ENCODE measurements around the gene MYLK. TPM values are rescaled to one million over a fixed set of nuclear protein-coding genes. Genes with fewer than 3 reads are reported as not detected.

The MYLK gene
- total RNA-seq, 2 donors from 2014 or later = 4.7 to 6.6 TPM

DNA sequence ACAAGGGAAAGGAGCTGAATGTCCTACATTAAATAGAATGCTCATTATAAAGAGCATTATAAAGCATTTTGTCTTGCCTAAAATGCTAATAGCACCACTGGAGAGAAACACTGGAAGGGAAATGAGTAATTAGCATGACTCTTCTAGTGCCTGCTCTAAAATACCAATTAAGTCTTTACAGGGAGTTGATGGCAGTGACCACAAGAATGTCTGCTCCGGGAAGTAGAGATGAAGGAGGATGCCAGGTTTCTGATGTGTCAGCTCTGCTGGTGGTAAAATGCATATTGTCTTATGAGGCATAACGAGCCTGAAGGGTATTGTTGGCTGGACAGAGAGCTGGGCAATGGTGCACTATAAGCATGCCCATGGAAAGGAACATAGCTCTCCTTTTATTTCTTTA is 49.5 kb downstream of the MYLK start:
- 83 to 100% methylated on average over 1 to 2 of the region's 2 CpGs for WGBS, 2 experiments (ENCODE audit: insufficient coverage in 1 of 2, insufficient read length in 1 of 2)
- DNase-seq = no peak

DNA sequence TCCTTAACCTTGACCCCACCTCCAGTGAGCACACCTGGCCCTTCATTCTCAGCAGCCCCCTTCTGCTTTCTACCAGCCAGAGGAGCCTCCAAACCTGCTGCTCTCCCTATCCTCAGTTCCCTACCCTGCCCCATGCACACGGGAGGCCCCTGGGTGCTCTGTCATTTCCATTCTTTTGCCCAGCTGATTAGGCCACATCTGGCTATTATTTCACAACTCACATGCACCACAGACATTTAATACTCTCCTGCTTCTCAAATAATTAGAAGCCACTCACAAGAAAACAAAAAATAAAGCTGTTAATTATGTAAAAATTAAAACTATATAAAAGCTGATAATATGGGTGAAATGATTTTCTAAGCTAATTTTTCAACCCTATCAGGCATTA is 50.7 kb downstream of the MYLK start:
- Histone ChIP-seq H3K9me3 (ENCODE audit: control insufficient read depth, low read length) (peaks cover 8% of the 10 kb centered on the region), H3K27me3 (ENCODE audit: control insufficient read depth, insufficient read depth, low read length, poor library complexity, severe bottlenecking) (no peaks in the 10 kb centered on the region), H3K27ac (ENCODE audit: low read depth, low read length) (no peak overlapping the region), H3K4me1 (ENCODE audit: control insufficient read depth, insufficient read depth, low read length) (no peaks in the 10 kb centered on the region), H3K9ac (ENCODE audit: extremely low read depth, low read length, poor library complexity, severe bottlenecking) (no peak overlapping the region), H3K4me3 (ENCODE audit: low read length) (no peak overlapping the region), H3K36me3 (ENCODE audit: control insufficient read depth, insufficient read depth, low read length) (no peaks in the 10 kb centered on the region)
- 79 to 100% methylated on average over 1 of the region's 1 CpG for WGBS, 2 experiments (ENCODE audit: insufficient coverage in 1 of 2, insufficient read length in 1 of 2)
- Mint-ChIP-seq H3K27me3 (ENCODE audit: insufficient read depth) (no peaks in the 10 kb centered on the region), H3K36me3 (ENCODE audit: low read depth) (peaks cover 6% of the 10 kb centered on the region), H3K4me3 (no peak overlapping the region), H3K27ac (no peak overlapping the region), H3K4me1 (no peaks in the 10 kb centered on the region), H3K9me3 (peaks cover 7% of the 10 kb centered on the region)
- TF ChIP-seq, protein P1, sequence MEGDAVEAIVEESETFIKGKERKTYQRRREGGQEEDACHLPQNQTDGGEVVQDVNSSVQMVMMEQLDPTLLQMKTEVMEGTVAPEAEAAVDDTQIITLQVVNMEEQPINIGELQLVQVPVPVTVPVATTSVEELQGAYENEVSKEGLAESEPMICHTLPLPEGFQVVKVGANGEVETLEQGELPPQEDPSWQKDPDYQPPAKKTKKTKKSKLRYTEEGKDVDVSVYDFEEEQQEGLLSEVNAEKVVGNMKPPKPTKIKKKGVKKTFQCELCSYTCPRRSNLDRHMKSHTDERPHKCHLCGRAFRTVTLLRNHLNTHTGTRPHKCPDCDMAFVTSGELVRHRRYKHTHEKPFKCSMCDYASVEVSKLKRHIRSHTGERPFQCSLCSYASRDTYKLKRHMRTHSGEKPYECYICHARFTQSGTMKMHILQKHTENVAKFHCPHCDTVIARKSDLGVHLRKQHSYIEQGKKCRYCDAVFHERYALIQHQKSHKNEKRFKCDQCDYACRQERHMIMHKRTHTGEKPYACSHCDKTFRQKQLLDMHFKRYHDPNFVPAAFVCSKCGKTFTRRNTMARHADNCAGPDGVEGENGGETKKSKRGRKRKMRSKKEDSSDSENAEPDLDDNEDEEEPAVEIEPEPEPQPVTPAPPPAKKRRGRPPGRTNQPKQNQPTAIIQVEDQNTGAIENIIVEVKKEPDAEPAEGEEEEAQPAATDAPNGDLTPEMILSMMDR (conservative IDR thresholded peaks at IDR 0.05) = no peak
- DNase-seq = no peak

More for the DNA sequence above, 49.5 kb downstream of the MYLK start:
- TF ChIP-seq, protein P1 (conservative IDR thresholded peaks at IDR 0.05) = no peak
- Mint-ChIP-seq H3K36me3 (ENCODE audit: low read depth) (no peaks in the 10 kb centered on the region), H3K27ac (no peak overlapping the region), H3K27me3 (ENCODE audit: insufficient read depth) (no peaks in the 10 kb centered on the region), H3K4me1 (no peaks in the 10 kb centered on the region), H3K9me3 (peaks cover 2% of the 10 kb centered on the region), H3K4me3 (no peak overlapping the region)
- Histone ChIP-seq H3K27me3 (ENCODE audit: control insufficient read depth, insufficient read depth, low read length, poor library complexity, severe bottlenecking) (no peaks in the 10 kb centered on the region), H3K27ac (ENCODE audit: low read depth, low read length) (no peak overlapping the region), H3K4me1 (ENCODE audit: control insufficient read depth, insufficient read depth, low read length) (no peaks in the 10 kb centered on the region), H3K4me3 (ENCODE audit: low read length) (no peak overlapping the region), H3K9ac (ENCODE audit: extremely low read depth, low read length, poor library complexity, severe bottlenecking) (no peak overlapping the region), H3K9me3 (ENCODE audit: control insufficient read depth, low read length) (no peaks in the 10 kb centered on the region), H3K36me3 (ENCODE audit: control insufficient read depth, insufficient read depth, low read length) (no peaks in the 10 kb centered on the region)

DNA sequence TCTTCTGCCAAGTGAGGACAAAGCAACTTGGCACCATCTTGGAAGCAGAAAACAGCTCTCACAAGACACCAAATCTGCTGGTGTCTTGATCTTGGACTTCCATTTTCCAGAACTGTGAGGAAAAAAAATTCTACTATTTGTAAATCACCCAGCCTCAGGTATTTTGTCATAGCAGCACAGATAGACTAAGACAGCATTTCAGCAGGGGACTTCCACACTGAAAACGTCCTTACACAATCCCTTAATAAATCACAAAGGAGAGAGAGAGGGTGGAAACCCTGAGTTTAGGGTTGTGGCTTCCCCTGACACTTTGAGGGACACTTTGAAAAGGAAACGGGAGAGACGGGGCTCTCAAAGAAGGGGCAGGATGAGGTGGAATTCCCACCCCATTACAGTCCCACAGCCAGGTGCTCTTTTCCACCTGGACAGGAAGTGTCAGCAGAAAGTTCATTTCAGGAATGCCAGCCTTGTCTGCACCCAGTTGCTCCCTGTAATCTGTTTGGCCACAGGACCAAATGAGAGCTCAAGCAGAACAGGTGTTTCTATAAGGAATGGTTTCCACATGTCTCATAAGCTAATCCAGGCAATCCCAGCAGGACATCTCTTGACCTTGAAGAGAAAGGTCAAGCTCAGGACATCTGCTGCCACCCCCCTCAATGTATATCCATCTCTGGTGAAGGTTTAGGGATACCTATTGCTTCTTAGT is 51.3 kb downstream of the MYLK start:
- Mint-ChIP-seq H3K27me3 (ENCODE audit: insufficient read depth) (no peaks in the 10 kb centered on the region), H3K4me1 (no peaks in the 10 kb centered on the region), H3K9me3 (peaks cover 12% of the 10 kb centered on the region), H3K4me3 (no peak overlapping the region), H3K27ac (no peak overlapping the region), H3K36me3 (ENCODE audit: low read depth) (peaks cover 6% of the 10 kb centered on the region)
- Histone ChIP-seq H3K9ac (ENCODE audit: extremely low read depth, low read length, poor library complexity, severe bottlenecking) (no peak overlapping the region), H3K27ac (ENCODE audit: low read depth, low read length) (no peak overlapping the region), H3K4me1 (ENCODE audit: control insufficient read depth, insufficient read depth, low read length) (no peaks in the 10 kb centered on the region), H3K9me3 (ENCODE audit: control insufficient read depth, low read length) (peaks cover 13% of the 10 kb centered on the region), H3K27me3 (ENCODE audit: control insufficient read depth, insufficient read depth, low read length, poor library complexity, severe bottlenecking) (no peaks in the 10 kb centered on the region), H3K36me3 (ENCODE audit: control insufficient read depth, insufficient read depth, low read length) (no peaks in the 10 kb centered on the region), H3K4me3 (ENCODE audit: low read length) (no peak overlapping the region)
- whole genome bisulfite sequencing, 2 experiments (ENCODE audit: insufficient coverage in 1 of 2, insufficient read length in 1 of 2) = 40 to 89% methylated on average over 1 to 3 of the region's 3 CpGs
- TF ChIP-seq, protein P1 (conservative IDR thresholded peaks at IDR 0.05) = no peak
- no peak for DNase-seq

Data from endodermal cell (in vitro differentiated cells).